Measurements from ENCODE around the gene SGF29.

GRCh38 chr16:28574925-28575324 is 21.2 kb downstream of the SGF29 start:
- TF ChIP-seq CTCF (IDR thresholded peaks at IDR 0.05) (no peak), POLR2A (IDR thresholded peaks at IDR 0.05) (no peak)
